ENCODE results near the gene TMEM187.
A peak's percentile ranks its signal among the peaks of the same experiment; 100 is the strongest.

Gene TMEM187

GRCh38 chrX:154013001-154013421 is 40.5 kb downstream of the TMEM187 start:
- Histone ChIP-seq H3K4me1 (ENCODE audit: insufficient read depth, low read length) (peaks cover 12% of the 10 kb centered on the region), H4K20me1 (ENCODE audit: insufficient read depth, low read length) (peaks cover 11% of the 10 kb centered on the region), H3K4me3 (ENCODE audit: low read depth in 1 of 2, low read length in 2 of 2) (no peak overlapping the region), H3K9ac (ENCODE audit: low read depth, low read length) (no peak overlapping the region), H3K79me2 (ENCODE audit: insufficient read depth, low read length) (peaks cover 17% of the 10 kb centered on the region), H3K9me3 (ENCODE audit: insufficient read depth, low read length, severe bottlenecking) (no peaks in the 10 kb centered on the region), H3K27ac (ENCODE audit: low read length) (peak overlapping the region; percentile 52; the same call in 1 of the 2 replicates), H2AFZ (ENCODE audit: low read depth, low read length) (no peak overlapping the region), H3K4me2 (ENCODE audit: insufficient read depth, low read length) (no peak overlapping the region), H3K27me3 (ENCODE audit: insufficient read depth, low read length, poor library complexity) (no peaks in the 10 kb centered on the region), H3K36me3 (ENCODE audit: insufficient read depth, low read length) (peaks cover 68% of the 10 kb centered on the region)
- ATAC-seq (ENCODE audit: insufficient read depth, low read depth) (no peak), DNase-seq (no peak)
- TF ChIP-seq EZH2 (IDR thresholded peaks at IDR 0.05; ENCODE audit: borderline replicate concordance, low read depth, low read length, severe bottlenecking): no peak
- TF ChIP-seq CTCF (IDR thresholded peaks at IDR 0.05; ENCODE audit: borderline replicate concordance, extremely low read depth, low read length, poor library complexity, severe bottlenecking): no peak

GRCh38 chrX:154013614-154014360 is 41.2 kb downstream of the TMEM187 start:
- DNase-seq (peak; percentile 55), ATAC-seq (ENCODE audit: insufficient read depth, low read depth) (peak; percentile 81)
- Histone ChIP-seq H3K36me3 (ENCODE audit: insufficient read depth, low read length) (peaks cover 76% of the 10 kb centered on the region), H3K9ac (ENCODE audit: low read depth, low read length) (no peak overlapping the region), H3K4me1 (ENCODE audit: insufficient read depth, low read length) (peaks cover 20% of the 10 kb centered on the region), H3K4me3 (ENCODE audit: low read depth in 1 of 2, low read length in 2 of 2) (no peak overlapping the region), H3K79me2 (ENCODE audit: insufficient read depth, low read length) (peaks cover 25% of the 10 kb centered on the region), H2AFZ (ENCODE audit: low read depth, low read length) (no peak overlapping the region), H3K27me3 (ENCODE audit: insufficient read depth, low read length, poor library complexity) (no peaks in the 10 kb centered on the region), H3K27ac (ENCODE audit: low read length) (peak overlapping the region; percentile 52; the same call in 1 of the 2 replicates), H3K9me3 (ENCODE audit: insufficient read depth, low read length, severe bottlenecking) (no peaks in the 10 kb centered on the region), H4K20me1 (ENCODE audit: insufficient read depth, low read length) (peaks cover 11% of the 10 kb centered on the region), H3K4me2 (ENCODE audit: insufficient read depth, low read length) (no peak overlapping the region)
- TF ChIP-seq CTCF (IDR thresholded peaks at IDR 0.05; ENCODE audit: borderline replicate concordance, extremely low read depth, low read length, poor library complexity, severe bottlenecking) (peak; percentile 85), EZH2 (IDR thresholded peaks at IDR 0.05; ENCODE audit: borderline replicate concordance, low read depth, low read length, severe bottlenecking) (no peak)

GRCh38 chrX:154014429-154015380 is 42.2 kb downstream of the TMEM187 start:
- ATAC-seq (ENCODE audit: insufficient read depth, low read depth) (no peak), DNase-seq (no peak)
- Histone ChIP-seq H3K4me2 (ENCODE audit: insufficient read depth, low read length) (no peak overlapping the region), H3K4me1 (ENCODE audit: insufficient read depth, low read length) (peaks cover 20% of the 10 kb centered on the region), H2AFZ (ENCODE audit: low read depth, low read length) (no peak overlapping the region), H4K20me1 (ENCODE audit: insufficient read depth, low read length) (peaks cover 11% of the 10 kb centered on the region), H3K36me3 (ENCODE audit: insufficient read depth, low read length) (peaks cover 77% of the 10 kb centered on the region), H3K79me2 (ENCODE audit: insufficient read depth, low read length) (peaks cover 33% of the 10 kb centered on the region), H3K27ac (ENCODE audit: low read length) (no peak overlapping the region), H3K9ac (ENCODE audit: low read depth, low read length) (no peak overlapping the region), H3K27me3 (ENCODE audit: insufficient read depth, low read length, poor library complexity) (no peaks in the 10 kb centered on the region), H3K4me3 (ENCODE audit: low read depth in 1 of 2, low read length in 2 of 2) (no peak overlapping the region), H3K9me3 (ENCODE audit: insufficient read depth, low read length, severe bottlenecking) (no peaks in the 10 kb centered on the region)
- TF ChIP-seq CTCF (IDR thresholded peaks at IDR 0.05; ENCODE audit: borderline replicate concordance, extremely low read depth, low read length, poor library complexity, severe bottlenecking) (no peak), EZH2 (IDR thresholded peaks at IDR 0.05; ENCODE audit: borderline replicate concordance, low read depth, low read length, severe bottlenecking) (no peak)

All from DND-41 (cell line).